Measurements from ENCODE around the gene BDP1. TPM values are rescaled to one million over a fixed set of nuclear protein-coding genes. Genes with fewer than 3 reads are reported as not detected.
A peak's percentile ranks its signal among the peaks of the same experiment; 100 is the strongest.
"Not testable (repeated sequence)": the region's sequence is repeated elsewhere in the genome, so short reads cannot be mapped to it uniquely, and the experiment has no call there.

BDP1 gene
- total RNA-seq, 3 donors from 2014 or later = 37.0 to 38.3 (median 37.3) TPM

DNA sequence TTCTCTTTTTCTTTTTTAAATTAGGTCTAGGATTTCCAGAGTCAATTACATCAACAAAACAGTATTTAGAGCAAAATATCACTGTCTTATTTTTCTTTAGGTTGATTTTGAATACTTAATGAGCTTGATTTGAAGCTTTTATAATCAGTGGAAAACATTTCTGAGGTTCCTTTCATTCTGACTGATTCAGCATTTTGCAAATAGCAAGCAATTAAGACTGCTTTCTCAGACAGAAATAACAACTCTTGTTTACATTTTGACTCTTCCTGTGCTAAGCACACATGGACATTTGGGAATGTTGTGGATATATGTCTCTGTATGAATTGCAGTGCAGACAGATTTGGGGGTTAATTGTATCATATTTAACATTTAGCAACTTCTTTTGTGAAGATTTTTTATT is 109.4 kb downstream of the BDP1 start:
- DNase-seq = no peak
- Mint-ChIP-seq H3K9me3 (no peaks in the 10 kb centered on the region), H3K4me3 (no peak overlapping the region), H3K4me1 (ENCODE audit: low read depth) (no peaks in the 10 kb centered on the region), H3K36me3 (ENCODE audit: insufficient read depth) (peaks cover 23% of the 10 kb centered on the region), H3K27me3 (ENCODE audit: low read depth) (no peaks in the 10 kb centered on the region)
- ATAC-seq = no peak

DNA sequence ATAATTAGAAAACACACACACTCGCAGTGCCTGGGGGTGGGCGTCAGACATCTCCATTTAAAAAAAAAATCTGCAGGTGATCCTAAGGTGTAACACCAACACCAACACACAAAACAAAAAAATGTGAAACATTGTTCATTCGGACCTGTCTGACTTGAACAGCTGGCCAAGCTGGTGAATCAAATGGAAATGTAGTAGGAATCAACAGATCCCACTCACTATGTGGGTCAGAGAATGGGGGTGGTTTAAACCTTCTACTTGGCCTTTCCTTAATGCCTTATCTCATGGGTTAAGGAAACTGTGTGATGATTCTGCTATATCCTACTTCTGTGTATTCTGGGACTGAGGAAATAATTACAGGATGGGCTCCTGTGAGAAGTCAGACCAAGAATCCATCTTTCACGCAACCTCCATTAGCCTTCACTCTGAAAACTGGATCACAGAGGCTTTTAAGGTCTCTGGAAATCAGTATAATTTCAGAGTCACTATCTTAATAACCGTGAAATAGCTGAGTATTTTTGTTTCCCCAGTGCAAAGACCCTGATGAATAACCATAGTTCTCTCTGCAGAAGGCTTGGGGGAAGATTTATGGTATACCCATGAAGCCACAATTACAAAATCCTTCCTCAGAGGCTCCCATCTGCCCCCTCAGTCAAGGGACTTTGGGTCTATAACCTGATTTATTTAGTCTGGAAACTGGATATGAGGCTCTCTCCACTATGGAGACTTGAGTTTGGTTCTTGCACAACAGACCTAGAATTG is 114.5 kb downstream of the BDP1 start:
- H3K4me1 Mint-ChIP-seq (ENCODE audit: low read depth) = no peaks in the 10 kb centered on the region
- H3K27me3 Mint-ChIP-seq (ENCODE audit: low read depth) = no peaks in the 10 kb centered on the region
- no peak overlapping the region for H3K4me3 Mint-ChIP-seq
- no peaks in the 10 kb centered on the region for H3K9me3 Mint-ChIP-seq
- no peak for DNase-seq
- ATAC-seq = no peak
- H3K36me3 Mint-ChIP-seq (ENCODE audit: insufficient read depth) = peaks cover 24% of the 10 kb centered on the region

DNA sequence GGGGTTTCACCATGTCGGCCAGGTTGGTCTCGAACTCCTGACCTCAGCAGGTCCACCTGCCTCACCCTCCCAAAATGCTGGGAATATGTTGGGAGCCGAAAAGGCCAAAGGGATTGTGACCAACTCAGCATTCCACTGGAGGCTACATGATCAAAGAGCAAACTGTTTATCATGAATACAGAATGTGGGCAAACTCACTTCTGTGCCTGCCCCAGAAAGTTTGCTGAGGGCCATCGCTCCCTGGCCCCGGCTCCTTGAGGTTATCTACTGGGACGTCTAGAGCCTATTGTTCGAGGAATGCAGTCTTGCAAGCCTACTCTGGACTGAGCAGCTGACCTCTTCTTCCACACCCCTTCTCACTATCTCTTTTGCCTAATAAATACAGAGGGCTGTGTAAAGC is 116.4 kb downstream of the BDP1 start:
- not testable (repeated sequence) for DNase-seq; H3K4me1 Mint-ChIP-seq (ENCODE audit: low read depth); ATAC-seq; H3K9me3 Mint-ChIP-seq; H3K4me3 Mint-ChIP-seq; H3K27me3 Mint-ChIP-seq (ENCODE audit: low read depth)
- peaks cover 22% of the 10 kb centered on the region for H3K36me3 Mint-ChIP-seq (ENCODE audit: insufficient read depth)

DNA sequence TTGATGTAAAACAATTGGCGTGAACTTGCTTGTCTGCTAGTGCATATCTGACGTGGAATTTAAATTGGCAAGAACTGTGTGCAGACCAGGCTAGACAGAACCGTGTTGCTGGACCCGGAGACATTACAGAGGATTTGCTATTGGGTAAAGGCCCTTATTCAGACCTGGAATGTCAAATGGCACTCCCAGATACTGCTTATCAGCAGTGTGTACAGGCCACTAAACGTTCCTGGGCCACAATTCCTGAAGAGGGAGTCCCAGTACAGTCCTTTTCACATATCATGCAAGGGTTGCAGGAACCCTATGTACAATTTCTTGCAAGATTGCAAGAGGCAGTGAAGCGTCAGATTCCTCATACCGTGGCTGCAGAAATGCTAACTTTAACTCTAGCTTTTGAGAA is 118.1 kb downstream of the BDP1 start:
- DNase-seq = no peak
- Mint-ChIP-seq H3K27me3 (ENCODE audit: low read depth) (no peaks in the 10 kb centered on the region), H3K4me1 (ENCODE audit: low read depth) (no peaks in the 10 kb centered on the region), H3K36me3 (ENCODE audit: insufficient read depth) (peaks cover 32% of the 10 kb centered on the region), H3K4me3 (no peak overlapping the region), H3K9me3 (peaks cover 5% of the 10 kb centered on the region)
- ATAC-seq = no peak

DNA sequence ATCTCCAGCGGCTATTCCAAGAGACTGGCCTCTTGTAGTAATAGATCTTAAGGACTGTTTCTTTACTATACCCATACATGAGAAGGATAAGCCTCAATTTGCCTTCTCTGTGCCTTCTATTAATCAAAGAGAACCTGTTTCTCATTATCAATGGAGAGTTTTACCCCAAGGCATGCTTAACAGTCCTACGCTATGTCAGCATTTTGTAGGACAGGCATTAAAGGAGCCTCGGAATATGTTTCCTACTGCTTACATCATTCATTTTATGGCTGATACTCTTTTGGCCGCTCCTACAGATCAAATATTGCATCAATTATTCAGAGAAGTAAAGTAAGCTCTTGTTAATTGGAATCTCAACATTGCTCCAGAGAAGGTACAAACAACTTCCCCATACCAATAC is 120.1 kb downstream of the BDP1 start:
- DNase-seq; H3K27me3 Mint-ChIP-seq (ENCODE audit: low read depth); ATAC-seq; H3K9me3 Mint-ChIP-seq; H3K4me1 Mint-ChIP-seq (ENCODE audit: low read depth); H3K4me3 Mint-ChIP-seq: not testable (repeated sequence)
- H3K36me3 Mint-ChIP-seq (ENCODE audit: insufficient read depth) = peaks cover 32% of the 10 kb centered on the region

DNA sequence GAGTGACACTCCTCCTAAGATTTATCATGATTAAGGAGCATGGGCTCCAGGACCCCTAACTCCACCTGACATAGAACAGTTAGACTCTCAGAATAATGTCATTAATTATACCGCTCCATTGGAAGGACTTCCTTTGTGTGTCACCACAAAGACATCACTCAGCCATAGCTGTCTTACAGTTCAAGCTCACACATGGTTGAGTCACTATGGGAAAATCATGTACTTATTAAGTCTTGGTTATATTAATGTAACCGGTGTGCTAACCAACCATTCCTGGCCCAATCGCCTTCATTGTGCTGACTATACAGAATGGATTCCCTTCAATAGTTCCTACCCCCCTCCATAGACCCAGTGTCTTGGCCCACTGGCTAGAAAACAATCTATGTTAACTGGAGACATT is 120.8 kb downstream of the BDP1 start:
- Mint-ChIP-seq H3K4me3 (no peak overlapping the region), H3K27me3 (ENCODE audit: low read depth) (no peaks in the 10 kb centered on the region), H3K4me1 (ENCODE audit: low read depth) (no peaks in the 10 kb centered on the region), H3K9me3 (peaks cover 5% of the 10 kb centered on the region), H3K36me3 (ENCODE audit: insufficient read depth) (peaks cover 32% of the 10 kb centered on the region)
- no peak for DNase-seq
- ATAC-seq = no peak

DNA sequence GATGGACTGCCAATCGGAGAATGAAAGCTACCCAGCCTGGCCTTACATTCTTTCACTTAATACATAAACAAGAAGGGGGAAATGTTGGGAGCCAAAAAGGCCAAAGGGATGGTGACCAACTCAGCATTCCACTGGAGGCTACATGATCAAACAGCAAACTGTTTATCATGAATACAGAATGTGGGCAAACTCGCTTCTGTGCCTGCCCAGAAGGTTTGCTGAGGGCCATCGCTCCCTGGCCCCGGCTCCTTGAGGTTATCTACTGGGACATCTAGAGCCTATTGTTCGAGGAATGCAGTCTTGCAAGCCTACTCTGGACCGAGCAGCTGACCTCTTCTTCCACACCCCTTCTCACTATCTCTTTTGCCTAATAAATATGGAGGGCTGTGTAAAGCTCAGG is 122.4 kb downstream of the BDP1 start:
- not testable (repeated sequence) for DNase-seq; H3K27me3 Mint-ChIP-seq (ENCODE audit: low read depth); H3K4me3 Mint-ChIP-seq; ATAC-seq; H3K9me3 Mint-ChIP-seq; H3K4me1 Mint-ChIP-seq (ENCODE audit: low read depth)
- peaks cover 29% of the 10 kb centered on the region for H3K36me3 Mint-ChIP-seq (ENCODE audit: insufficient read depth)

DNA sequence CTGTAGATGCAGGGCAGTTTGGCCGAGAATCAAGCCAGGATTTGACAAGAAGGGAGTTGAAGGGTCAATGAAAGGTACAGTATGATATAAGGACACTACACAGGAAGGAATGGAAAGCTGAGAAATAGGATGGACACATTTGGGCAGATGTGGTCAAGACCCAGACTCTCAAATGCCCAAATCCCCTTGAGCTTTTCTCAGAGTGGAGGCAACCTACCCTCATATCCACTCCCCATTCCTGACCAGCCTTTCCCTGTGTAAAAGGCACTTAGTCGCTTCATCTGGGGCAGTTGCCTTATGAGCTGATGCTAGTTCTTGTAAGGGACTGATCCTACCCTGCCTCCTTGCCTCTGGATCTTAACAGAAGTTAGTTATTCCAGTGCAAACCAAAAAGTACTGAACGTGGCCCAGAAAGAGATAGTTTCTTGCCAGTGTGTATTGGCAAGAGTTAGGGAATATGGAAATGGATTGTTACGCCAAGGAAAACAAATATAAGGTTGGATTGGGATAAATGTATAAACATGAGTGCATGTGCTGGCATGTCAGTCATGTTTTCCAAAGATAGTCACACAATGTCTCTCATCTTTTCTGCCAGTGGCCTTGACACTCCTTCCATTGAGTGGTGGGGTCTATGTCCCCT is 127.6 kb downstream of the BDP1 start:
- Mint-ChIP-seq H3K9me3 (no peaks in the 10 kb centered on the region), H3K4me3 (no peak overlapping the region)

DNA sequence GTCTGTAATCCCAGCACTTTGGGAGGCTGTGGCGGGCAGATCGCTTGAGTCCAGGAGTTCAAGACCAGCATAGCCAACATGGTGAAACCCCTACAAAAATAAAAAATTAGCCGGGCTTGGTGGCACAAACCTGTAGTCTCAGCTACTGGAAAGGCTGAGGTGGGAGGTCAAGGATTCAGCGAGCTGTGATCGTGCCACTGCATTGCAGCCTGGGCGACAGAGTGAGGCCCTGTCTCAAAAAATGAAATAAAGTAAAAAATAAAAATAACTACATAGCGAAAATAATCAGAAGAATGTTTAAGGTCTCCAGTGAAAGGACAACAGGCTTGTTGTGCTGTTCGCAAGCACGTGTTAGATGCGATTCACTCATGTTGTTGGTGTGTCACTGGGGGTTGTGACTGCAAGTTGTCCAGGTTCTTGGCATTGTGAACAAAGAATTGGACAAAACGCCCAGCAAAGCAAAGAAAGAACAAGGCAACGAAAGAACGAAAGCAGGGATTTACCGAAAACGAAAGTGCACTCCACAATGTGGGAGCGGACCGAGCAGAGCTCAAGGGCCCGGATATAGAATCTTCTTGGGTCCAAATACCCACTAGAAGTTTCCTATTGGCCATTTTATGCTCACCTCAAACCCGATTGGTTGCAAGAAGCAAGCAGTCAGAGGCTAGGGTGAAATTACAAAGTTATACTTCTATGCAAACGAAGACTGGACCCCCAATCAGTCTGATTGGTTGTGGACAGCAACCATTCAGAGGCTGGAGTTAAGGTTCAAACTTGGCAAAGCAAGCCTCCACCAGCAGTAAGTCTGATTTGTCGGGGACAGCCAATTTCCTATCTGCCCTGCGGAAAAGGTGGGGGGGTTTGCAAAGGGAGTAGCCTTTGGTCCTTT is 130.8 kb downstream of the BDP1 start:
- Mint-ChIP-seq H3K4me3 (peak overlapping the region; percentile 91), H3K36me3 (ENCODE audit: insufficient read depth) (peaks cover 7% of the 10 kb centered on the region), H3K9me3 (no peaks in the 10 kb centered on the region), H3K27me3 (ENCODE audit: low read depth) (no peaks in the 10 kb centered on the region), H3K4me1 (ENCODE audit: low read depth) (peaks cover 40% of the 10 kb centered on the region)
- ATAC-seq = no peak
- no peak for DNase-seq

More for the DNA sequence above, 127.6 kb downstream of the BDP1 start:
- ATAC-seq (no peak), DNase-seq (no peak)
- Mint-ChIP-seq H3K27me3 (ENCODE audit: low read depth) (no peaks in the 10 kb centered on the region), H3K36me3 (ENCODE audit: insufficient read depth) (peaks cover 6% of the 10 kb centered on the region), H3K4me1 (ENCODE audit: low read depth) (peaks cover 9% of the 10 kb centered on the region)

DNA sequence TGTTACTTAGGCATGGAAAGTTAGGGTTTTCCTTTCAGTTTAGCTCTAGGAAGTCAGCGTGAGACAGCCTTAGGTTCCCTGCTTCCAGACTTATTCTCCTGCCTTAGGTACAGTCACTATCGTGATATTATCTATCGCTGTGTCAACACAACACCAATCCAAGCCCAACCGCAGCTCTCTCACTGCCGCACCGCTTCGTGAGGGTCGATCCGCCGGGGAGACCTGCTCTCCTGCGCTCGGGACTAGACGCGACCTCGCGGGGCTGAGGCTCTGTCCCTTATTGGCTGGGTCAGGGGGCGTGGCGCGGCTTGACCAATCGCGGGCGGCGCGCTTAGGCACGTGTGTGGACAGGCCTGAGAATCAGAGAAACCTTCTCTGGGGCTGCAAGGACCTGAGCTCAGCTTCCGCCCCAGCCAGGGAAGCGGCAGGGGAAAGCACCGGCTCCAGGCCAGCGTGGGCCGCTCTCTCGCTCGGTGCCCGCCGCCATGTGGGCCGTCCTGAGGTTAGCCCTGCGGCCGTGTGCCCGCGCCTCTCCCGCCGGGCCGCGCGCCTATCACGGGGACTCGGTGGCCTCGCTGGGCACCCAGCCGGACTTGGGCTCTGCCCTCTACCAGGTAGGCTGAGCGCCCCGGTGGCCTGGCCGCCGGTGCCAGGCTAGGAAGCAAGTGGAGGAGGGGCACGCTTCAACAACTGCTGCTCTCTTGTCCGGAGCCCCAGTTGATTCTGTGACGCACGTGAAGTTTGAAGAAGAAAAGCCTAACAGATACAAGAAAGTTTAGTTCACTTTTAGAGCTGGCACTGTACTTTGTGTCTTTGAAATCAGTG is 131.7 kb downstream of the BDP1 start, which contains the start of gene MCCC2:
Gene MCCC2 (plus strand): TSS at position 400 of the 825 bp plus-strand sequence. CDS start 86 bp downstream, at position 486.
- H3K9me3 Mint-ChIP-seq = no peaks in the 10 kb centered on the region
- H3K36me3 Mint-ChIP-seq (ENCODE audit: insufficient read depth) = peaks cover 7% of the 10 kb centered on the region
- H3K4me3 Mint-ChIP-seq = peak within 1 kb of the TSS; percentile 91
- no peaks in the 10 kb centered on the region for H3K27me3 Mint-ChIP-seq (ENCODE audit: low read depth)
- peaks cover 40% of the 10 kb centered on the region for H3K4me1 Mint-ChIP-seq (ENCODE audit: low read depth)
- ATAC-seq = peak; percentile 99
- peak; percentile 94 for DNase-seq

DNA sequence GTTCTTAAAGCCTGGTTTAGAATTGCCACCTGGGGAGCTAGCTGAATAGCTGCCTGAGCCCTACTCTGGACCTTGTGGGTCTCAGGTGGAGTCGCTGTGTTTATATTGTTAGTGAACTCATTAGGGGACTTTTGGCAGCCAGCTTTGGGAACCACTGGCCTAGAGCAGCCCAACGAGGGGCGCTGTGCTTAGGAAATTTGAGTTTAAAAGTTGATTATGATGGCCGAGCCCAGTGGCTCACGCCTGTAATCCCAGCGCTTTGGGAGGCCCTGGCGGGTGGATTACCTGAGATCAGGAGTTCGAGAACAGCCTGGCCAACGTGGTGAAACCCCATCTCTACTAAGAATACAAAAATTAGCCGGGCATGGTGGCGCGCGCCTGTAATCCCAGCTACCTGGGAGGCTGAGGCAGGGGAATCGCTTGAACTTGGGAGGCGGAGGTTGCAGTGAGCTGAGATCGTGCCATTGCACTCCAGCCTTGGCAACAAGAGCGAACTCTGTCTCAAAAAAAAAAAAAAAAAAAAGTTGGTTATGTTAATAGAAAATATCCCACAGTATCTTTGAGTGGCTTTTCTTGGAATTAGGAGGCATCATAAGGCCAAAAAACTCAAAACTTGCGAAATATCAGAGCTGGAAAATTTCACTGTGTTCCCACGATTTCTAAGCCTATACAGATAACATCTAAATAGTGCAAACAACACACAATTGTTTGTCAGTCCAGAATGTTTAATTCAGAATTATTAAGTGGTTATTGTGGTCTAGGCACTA is 132.5 kb downstream of the BDP1 start:
- Mint-ChIP-seq H3K27me3 (ENCODE audit: low read depth) (no peaks in the 10 kb centered on the region), H3K4me1 (ENCODE audit: low read depth) (peaks cover 42% of the 10 kb centered on the region), H3K36me3 (ENCODE audit: insufficient read depth) (peaks cover 10% of the 10 kb centered on the region), H3K9me3 (no peaks in the 10 kb centered on the region), H3K4me3 (peak overlapping the region; percentile 91)
- peak in 1 of 2 donors; percentile 7 for ATAC-seq
- DNase-seq = no peak

DNA sequence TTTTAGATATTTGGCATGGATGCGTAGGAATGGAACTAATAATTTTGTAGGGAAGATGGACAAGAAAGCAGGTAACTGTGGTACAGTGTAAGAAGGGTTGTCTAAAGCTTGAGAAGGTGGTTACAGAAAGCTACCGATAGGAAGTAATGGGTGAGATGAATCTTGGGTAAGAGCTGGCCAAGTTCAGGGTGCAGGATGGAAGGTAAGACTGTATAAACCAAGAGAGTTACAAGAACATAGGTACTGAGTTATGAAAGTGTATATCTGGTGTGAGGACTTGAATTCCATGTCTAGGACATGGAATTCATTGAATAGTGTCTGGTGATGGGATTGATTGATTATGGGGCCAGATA is 133.1 kb downstream of the BDP1 start:
- Mint-ChIP-seq H3K36me3 (ENCODE audit: insufficient read depth) (peaks cover 10% of the 10 kb centered on the region), H3K27me3 (ENCODE audit: low read depth) (no peaks in the 10 kb centered on the region), H3K9me3 (no peaks in the 10 kb centered on the region), H3K4me1 (ENCODE audit: low read depth) (peaks cover 42% of the 10 kb centered on the region), H3K4me3 (peak overlapping the region; percentile 91)
- DNase-seq (no peak), ATAC-seq (no peak)

DNA sequence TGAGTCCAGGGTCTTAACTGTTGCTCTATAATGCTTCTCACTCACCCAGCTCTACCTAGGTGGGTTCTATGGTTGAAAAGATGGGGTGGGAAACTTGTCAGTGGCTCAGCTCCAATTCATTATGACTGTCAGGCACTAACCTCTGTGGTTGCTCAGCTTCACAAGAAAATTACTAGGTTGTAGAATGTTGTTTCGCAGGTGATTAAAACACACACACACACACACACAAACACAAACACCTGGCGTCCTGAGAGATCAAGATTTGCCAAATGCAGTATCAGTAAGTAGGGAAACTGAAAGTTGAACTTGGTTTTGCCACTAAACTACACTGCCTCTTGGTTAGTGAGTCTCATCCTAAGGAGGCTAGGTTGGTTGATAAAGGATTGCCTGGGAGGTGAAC is 134.5 kb downstream of the BDP1 start:
- Mint-ChIP-seq H3K27me3 (ENCODE audit: low read depth) (no peaks in the 10 kb centered on the region), H3K4me1 (ENCODE audit: low read depth) (peaks cover 42% of the 10 kb centered on the region), H3K9me3 (no peaks in the 10 kb centered on the region), H3K4me3 (no peak overlapping the region), H3K36me3 (ENCODE audit: insufficient read depth) (peaks cover 14% of the 10 kb centered on the region)
- ATAC-seq (peak in 1 of 2 donors; percentile 1), DNase-seq (no peak)
